Testis (tissue), 3 donors: ENCODE data around the gene SERTAD2. TPM values are rescaled to one million over a fixed set of nuclear protein-coding genes. Genes with fewer than 3 reads are reported as not detected.
A peak's percentile ranks its signal among the peaks of the same experiment; 100 is the strongest.

ENCODE experiments used
- DNase-seq: peaks from one replicate; pipeline ENCODE4 v3.0.0-alpha.2; 2019
- H3K27ac ChIP-seq, 2 donors: fragments of 200-600 bp; sonication (generic); one replicate each; pipeline ENCODE4 v1.5.1; 2019
- H3K27me3 ChIP-seq: fragments of 200-600 bp; sonication (generic); one replicate; pipeline ENCODE4 v1.5.1; 2019
- H3K36me3 ChIP-seq: fragments of 200-600 bp; sonication (generic); one replicate; pipeline ENCODE4 v1.5.1; 2017; ENCODE audit warnings: low read depth; ENCODE audit errors: missing control alignments
- H3K4me1 ChIP-seq: fragments of 200-600 bp; sonication (generic); one replicate; pipeline ENCODE4 v1.5.1; 2019
- H3K4me3 ChIP-seq, 2 donors: fragments of 200-600 bp; sonication (generic); one replicate each; pipeline ENCODE4 v1.5.1; 2017 to 2019
- H3K9me3 ChIP-seq: fragments of 200-600 bp; sonication (generic); one replicate; pipeline ENCODE4 v1.5.1; 2017
- CTCF ChIP-seq, 3 experiments: fragments of 450-650 bp in 2 of 3; fragments of 200-600 bp in 1 of 3; sonication (generic) in 1 of 3; IDR thresholded peaks; one replicate each; pipeline ENCODE4 v1.5.1; 2016 to 2019; ENCODE audit warnings: antibody characterized with exemption in 3 of 3, mild to moderate bottlenecking in 2 of 3, moderate library complexity in 1 of 3
- POLR2A ChIP-seq: fragments of 450-650 bp; IDR thresholded peaks from one replicate; pipeline ENCODE4 v1.6.1; 2017; ENCODE audit warnings: antibody characterized with exemption, mild to moderate bottlenecking, moderate library complexity
- WGBS, 2 donors: methylation state at CpG; one replicate each; pipeline ENCODE4 v1.1.5; 2018; 5-methylcytosine and 5-hydroxymethylcytosine counted together
- intact Hi-C: fragments of 100-400 bp; cut with DNase I; formaldehyde crosslinking; loops from one replicate; pipeline ENCODE4 v1.15.1; 2023; ENCODE audit warnings: low total_unique reads
- polyA plus RNA-seq: library from polyadenylated mRNA; stranded (reverse); fragments of 350-450 nt; fragmentation: Illumina TruSeq; extraction: RNeasy Lipid Tissue Mini Kit (QIAGEN cat#74804); gene quantifications from one replicate; pipeline ENCODE4 v1.2.3, GENCODE V29; 2014; ENCODE audit warnings: low read depth, low replicate concordance; ENCODE audit not compliant: insufficient read depth
- total RNA-seq, 2 donors: library from RNA; depleted of rRNA; stranded (reverse); fragments of >200 nt; gene quantifications; one replicate each; pipeline ENCODE4 v1.2.3, GENCODE V29; 2016

SERTAD2 gene
- total and polyA plus RNA-seq, 3 donors from 2014 or later: 24.8 to 41.7 (median 41.4) TPM

GRCh38 chr2:64586883-64587481, 66.7 kb downstream of the SERTAD2 start:
- H3K27me3 ChIP-seq: no peaks in the 10 kb centered on the region
- TF ChIP-seq POLR2A (no peak), CTCF (IDR thresholded peaks at IDR 0.05) (peak; percentile 24 to 50 (median 45))
- DNase-seq: no peak
- WGBS, 2 donors: 56 to 60% methylated on average over 6 of the region's 6 CpGs
- no peaks in the 10 kb centered on the region for H3K4me1 ChIP-seq
- intact Hi-C loops: no loop called here
- no peak overlapping the region for H3K27ac ChIP-seq
- H3K9me3 ChIP-seq: no peaks in the 10 kb centered on the region
- no peaks in the 10 kb centered on the region for H3K36me3 ChIP-seq
- H3K4me3 ChIP-seq: no peak overlapping the region

GRCh38 chr2:64586054-64586453, 67.7 kb downstream of the SERTAD2 start:
- Histone ChIP-seq H3K27ac (no peak overlapping the region), H3K4me3 (no peak overlapping the region), H3K36me3 (no peaks in the 10 kb centered on the region), H3K27me3 (no peaks in the 10 kb centered on the region), H3K9me3 (no peaks in the 10 kb centered on the region), H3K4me1 (no peaks in the 10 kb centered on the region)
- DNase-seq: no peak
- TF ChIP-seq POLR2A (no peak), CTCF (IDR thresholded peaks at IDR 0.05) (no peak)
- 91 to 94% methylated on average over 4 of the region's 4 CpGs for WGBS, 2 donors
- intact Hi-C loops: no loop called here

- intact Hi-C loops: no loop called here
- H3K36me3 ChIP-seq: no peaks in the 10 kb centered on the region
- 83 to 87% methylated on average over 5 of the region's 5 CpGs for WGBS, 2 donors
- no peak overlapping the region for H3K27ac ChIP-seq
- no peak for DNase-seq
- no peaks in the 10 kb centered on the region for H3K4me1 ChIP-seq
- H3K9me3 ChIP-seq: no peaks in the 10 kb centered on the region
- no peak for TF ChIP-seq CTCF (IDR thresholded peaks at IDR 0.05)
- no peak for TF ChIP-seq POLR2A
- no peaks in the 10 kb centered on the region for H3K27me3 ChIP-seq
- H3K4me3 ChIP-seq: no peak overlapping the region
Measured at GRCh38 chr2:64582774-64583340, 70.9 kb downstream of the SERTAD2 start.

GRCh38 chr2:64581777-64582539, 71.8 kb downstream of the SERTAD2 start:
- TF ChIP-seq CTCF (IDR thresholded peaks at IDR 0.05) (no peak), POLR2A (no peak)
- Histone ChIP-seq H3K4me1 (no peaks in the 10 kb centered on the region), H3K4me3 (no peak overlapping the region), H3K27me3 (no peaks in the 10 kb centered on the region), H3K27ac (no peak overlapping the region), H3K36me3 (no peaks in the 10 kb centered on the region), H3K9me3 (no peaks in the 10 kb centered on the region)
- 52 to 100% methylated on average over 1 of the region's 1 CpG for WGBS, 2 donors
- intact Hi-C loops: no loop called here
- no peak for DNase-seq

Other genes starting within 250 kb of the SERTAD2 start
- 10 to 100 TPM; 10.8 to 13.4 TPM for gene LGALSL, start 199.8 kb downstream of the SERTAD2 start, total RNA-seq
- gene LGALSL, start 199.8 kb downstream of the SERTAD2 start, polyA plus RNA-seq: 11.3 TPM
- 10 to 100 TPM; 43.9 to 56.1 TPM for gene AFTPH, start 129.6 kb downstream of the SERTAD2 start, total RNA-seq
- gene AFTPH, start 129.6 kb downstream of the SERTAD2 start, polyA plus RNA-seq: 38.7 TPM